Stimulated activated CD8-positive, alpha-beta memory T cell treated with anti-CD3 and anti-CD28 coated beads, Interleukin-7, amount 100 ng/mL, for 1 hour (primary cell): ENCODE results near the gene SEPTIN10.
"Not testable (repeated sequence)": the region's sequence is repeated elsewhere in the genome, so short reads cannot be mapped to it uniquely, and the experiment has no call there.

Source experiments
- DNase-seq, 2 donors: peaks; one replicate each; pipeline ENCODE4 v3.0.0-alpha.2; 2020; ENCODE audit warnings: low read depth in 2 of 2

SEPTIN10 gene

DNA sequence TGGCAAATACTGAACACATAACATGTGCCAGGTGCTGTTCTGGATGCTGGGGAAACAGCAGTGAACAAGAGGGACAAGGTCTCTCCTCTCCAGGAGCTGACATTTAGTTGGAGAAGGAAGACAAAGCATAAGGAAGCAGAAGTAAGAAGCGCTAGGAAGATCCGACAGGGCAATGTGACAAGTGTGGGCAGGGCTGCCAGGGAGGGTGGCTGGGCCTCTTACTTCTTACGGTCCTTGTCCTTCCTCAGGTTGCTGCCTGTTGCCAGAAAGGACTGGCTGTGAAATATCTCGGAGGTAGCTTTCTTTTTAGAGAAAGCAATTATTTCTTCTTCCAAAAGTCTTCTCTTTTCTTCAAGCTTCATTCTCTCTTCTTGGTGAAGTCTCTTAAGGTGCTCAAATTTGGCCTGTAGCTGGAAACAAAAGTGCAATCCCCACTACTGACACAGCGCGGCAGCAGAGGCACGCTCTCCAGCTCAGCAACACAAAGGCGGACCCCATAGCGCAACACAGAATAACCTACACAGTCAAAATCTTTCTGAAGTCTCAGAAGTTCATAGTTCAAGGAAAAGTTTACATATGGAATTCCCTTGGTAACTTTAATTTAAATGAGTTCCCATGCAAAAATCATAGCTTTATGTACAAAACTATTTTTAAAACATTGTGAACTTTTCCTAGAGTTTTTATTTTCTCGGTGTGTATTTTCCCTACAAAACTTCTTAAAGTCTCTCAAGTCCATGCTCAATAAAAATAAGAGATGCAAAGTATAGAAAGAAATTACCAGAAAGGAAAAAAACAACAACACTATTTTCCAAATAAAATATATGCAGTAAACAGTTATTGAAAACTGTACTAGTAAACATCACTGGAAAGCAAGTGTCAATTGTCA lies 67.7 kb downstream of the SEPTIN10 start:
- peak; percentile 13 to 37 for DNase-seq

DNA sequence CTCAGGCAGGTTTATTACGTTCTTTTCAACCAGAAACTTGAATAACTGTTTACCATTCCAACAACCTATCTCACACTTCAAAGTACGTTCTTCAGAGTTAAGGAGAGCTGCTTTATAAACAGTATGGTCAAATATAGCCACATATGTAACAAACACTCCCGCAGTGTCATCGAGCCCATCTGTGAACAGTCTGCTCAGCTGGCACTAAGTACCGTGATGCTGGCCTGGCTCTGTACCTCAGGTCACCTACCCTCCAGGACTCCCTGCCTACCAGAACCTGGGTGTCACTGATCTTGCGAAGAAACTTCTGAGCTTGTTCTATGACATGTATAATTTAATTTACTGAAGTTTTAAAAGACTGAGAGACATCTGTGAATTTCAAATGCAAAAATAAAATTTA lies 71.4 kb downstream of the SEPTIN10 start:
- no peak for DNase-seq

DNA sequence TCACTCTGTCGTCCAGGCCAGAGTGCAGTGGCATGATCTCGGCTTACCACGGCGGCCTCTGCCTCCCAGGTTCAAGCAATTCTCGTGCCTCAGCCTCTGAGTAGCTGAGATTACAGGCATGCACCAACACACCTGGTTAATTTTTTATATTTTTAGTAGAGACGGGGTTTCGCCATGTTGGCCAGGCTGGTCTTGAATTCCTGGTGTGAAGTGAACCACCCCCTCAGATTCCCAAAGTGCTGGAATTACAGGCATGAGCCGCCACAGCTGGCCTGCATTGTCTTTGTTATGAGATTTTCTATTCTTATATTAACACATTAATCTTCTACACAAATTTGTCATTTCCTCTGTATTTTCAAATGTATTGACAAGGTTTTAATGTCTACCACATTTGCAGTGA lies 75.2 kb downstream of the SEPTIN10 start:
- DNase-seq: no peak

DNA sequence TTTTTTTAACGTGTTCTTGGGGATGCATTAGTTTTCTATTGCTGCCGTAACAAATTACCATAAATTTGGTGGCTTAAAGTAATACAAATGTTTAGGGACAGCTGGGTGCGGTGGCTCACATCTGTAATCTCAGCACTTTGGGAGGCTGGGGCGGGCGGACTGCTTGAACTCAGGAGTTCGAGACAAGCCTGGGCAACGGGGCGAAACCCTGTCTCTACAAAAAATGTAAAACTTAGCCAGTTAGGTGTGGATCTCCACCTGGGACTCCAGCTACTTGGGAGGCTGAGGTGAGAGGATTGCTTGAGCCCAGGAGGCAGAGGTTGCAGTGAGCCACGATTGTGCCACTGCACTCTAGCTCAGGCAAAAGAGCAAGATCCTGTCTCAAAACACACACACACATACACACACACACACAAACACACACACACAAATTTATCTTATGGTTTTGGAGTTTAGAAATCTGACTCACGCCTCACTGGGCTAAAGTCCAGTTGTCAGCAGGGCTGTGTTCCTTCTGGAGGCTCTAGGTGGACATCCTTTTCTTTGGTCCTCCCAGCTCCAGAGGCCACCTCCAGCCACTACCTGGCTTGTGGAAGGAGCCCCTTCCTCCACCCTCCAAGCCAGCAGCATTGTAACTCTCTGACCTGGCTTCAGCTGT lies 76.1 kb downstream of the SEPTIN10 start:
- no peak for DNase-seq

DNA sequence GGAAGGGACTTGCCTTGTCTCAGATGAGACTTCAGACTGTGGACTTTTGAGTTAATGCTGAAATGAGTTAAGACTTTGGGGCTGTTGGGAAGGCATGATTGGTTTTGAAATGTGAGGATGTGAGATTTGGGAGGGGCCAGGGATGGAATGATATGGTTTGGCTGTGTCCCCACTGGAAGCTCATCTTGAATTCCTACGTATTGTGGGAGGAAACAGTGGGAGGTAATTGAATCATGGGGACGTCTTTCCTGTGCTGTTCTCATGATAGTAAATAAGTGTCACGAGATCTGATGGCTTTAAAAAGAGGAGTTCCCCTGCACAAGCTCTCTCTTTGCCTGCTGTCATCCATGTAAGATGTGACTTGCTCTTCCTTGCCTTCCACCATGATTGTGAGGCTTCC lies 77.2 kb downstream of the SEPTIN10 start:
- not testable (repeated sequence) for DNase-seq

DNA sequence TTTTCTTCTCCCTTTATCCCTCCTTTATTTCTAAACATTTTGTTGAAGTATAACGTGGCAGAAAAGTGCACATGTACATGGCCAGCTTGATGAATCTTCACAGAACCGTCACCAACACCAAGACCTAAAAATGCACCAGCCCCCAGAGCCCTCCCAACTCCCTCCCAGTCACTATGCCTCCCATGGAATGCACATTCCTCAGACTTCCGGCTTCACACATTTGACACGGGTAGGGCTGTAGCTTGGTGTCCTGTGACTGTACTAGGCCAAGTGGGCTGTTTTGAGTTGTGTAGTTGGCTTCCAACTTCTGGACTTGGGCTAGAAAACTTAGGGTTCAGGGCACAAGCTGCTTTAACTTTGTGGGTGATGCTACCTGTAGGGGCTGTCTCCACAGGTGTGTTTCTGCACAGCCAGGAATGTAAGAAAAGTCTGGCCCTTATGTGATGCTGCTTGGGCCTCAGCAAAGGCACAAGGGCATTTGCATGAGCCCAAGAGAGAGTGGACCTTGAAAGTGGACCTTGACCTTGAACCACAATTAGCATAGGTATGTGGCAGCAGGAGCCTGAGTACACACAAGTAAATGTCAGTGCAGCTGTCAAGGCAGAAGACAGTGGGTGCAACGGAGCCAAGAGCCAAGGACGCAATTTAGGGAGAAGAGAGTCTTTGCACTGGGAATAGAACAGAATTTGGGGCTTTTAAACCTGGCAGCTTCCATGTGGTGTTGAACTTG lies 78.4 kb downstream of the SEPTIN10 start:
- DNase-seq: no peak

DNA sequence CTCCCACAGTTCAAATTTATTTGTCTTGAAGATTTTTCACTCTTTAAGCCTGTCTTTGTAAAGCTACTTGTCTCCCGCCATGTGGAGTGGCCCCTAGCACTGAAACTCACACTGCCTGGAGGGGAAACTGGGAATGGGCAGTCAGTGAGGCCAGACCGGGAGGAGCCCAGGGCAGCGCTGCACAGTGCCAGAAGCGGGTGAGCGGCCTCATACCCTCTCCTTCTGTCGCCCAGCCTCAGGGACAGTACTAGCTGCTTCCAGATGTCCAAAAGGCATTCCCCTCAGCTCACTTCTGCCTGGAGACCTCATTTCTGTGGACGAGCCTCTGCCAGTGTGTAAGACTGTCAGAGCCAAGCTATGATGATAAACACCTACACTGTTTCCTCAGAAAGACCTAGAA lies 79.9 kb downstream of the SEPTIN10 start:
- no peak for DNase-seq

DNA sequence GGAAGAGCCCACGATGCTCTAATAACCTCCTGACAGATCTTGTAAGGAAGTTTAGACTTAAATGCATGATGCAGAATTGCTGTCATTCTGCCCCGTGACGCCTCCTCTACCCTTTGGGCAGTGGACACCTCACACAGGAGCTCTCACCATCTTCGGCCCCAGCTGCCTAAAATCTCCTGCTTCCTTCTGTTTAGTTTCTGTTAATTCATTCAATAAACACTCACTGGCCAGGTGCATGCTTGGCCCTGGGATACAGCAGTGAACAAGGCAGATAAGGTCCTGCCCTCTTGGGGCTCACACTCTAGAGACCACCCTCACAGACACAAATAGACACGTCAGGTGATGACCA lies 81.1 kb downstream of the SEPTIN10 start:
- DNase-seq: no peak

DNA sequence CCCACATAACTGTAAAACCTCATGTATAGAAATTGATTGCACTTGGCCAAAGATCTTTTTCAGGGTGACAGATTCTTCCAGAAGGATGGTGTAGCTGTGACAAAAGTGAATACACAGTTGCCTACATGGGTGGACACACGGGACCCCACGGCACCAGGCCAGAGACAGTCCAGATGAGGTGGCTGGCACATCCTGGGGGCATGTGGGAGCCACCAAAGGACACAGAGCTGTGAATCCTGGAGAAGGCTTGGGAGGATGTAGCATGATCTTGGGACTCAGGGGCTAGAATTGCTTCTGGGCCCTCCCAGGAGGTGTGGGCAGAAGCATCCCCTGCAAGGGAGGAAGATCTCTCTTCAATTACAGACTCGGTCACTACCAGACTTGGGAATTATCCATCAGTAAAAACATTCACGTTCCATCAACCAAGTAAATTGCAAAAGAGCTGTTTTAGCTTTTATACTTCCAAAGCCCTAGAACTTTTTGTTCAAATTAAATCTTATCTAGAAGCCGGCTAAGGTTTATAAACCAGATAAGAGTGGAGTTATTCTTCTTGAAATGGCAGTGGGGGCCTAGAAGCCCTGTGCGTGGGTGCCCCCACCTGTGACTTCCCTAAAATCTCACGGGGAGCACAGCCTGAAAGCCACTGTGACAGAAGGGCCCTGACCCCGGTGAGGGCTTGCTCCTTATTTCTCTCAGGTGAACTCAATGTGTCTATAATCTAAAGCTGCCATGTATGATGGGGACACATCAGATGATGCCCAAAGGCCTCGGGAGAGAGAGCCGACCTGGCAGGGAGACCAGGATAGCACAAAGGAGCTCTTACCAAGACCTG lies 81.7 kb downstream of the SEPTIN10 start:
- DNase-seq: no peak

DNA sequence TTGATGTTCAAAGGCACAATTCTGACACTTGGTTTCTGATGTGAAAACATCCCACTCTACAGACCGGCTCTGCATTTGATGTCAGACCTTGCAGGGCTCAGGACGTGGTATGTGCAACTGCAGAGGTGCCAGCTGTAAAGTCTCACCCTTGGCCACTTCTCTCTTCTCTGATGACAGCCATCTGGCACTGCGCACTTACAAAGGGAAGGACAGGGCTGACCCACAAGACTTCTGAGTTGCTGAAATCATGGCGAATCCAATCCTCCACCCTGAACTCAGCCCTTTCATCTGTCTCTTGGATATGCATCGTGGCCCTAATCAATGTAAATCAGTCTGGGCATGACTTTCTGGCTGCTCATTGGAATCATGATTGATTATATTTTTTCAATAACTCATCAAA lies 82.5 kb downstream of the SEPTIN10 start:
- no peak for DNase-seq

DNA sequence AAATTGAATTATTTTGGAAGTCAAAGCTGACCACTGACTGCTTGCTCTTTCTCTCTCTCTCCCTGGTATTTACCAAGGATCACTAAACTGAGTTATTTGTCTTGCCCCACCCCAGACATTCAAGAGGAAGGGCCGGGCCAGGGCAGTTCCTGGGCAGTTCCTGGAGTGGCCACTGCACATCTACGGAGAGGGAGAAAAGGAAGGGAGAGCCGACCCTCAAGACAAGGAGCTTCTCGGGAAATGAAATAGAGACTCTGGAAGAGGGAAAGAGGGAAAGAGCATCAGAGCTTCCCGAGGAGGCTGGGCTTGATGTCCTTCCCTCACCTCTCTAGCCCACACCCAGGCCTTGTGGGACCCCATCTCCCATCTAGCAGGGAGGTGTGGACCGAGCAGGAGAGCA lies 83.1 kb downstream of the SEPTIN10 start:
- no peak for DNase-seq

DNA sequence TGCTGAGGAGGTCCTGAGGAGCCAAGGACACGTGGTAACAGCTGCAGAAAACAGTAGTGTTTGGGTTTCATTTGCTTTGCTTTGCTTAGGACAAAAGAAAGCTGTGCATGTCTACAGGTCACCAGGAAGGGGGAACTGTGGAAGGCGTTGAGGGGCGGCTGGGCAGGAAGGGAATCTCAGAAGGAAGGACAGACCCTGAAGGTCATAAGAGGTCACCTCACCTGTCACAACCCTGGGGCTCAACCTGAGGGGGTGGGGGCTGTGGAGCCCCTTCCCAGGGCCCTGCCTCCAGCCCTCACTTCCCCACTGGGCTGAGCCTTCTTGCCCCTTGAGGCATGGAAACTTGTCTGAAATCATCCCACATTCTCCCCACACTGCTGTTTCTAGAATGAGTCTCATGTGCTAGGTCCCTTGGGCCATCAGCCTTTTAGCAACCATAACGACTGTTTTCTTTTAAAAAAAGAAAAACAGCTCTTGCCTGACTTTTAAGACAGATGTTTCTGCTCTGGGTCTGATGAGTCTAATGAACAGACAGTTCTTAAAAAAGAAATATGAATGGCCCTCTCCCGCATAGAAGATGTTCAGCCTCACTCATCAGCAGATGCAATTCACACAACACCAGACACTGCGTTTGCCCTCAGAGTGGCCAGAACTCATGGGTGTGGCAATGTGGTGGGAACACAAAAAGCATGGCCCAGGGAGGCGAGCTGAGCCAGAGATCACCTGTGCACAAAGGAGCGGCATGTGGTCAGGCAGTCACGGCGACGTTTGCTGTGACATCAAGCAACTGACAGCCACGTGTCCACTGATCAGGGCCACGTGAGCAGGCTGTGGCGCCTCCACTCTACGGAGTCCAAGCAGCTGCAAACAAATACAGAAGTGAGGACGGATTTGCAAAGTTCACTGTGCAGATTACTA lies 84.0 kb downstream of the SEPTIN10 start:
- no peak for DNase-seq

DNA sequence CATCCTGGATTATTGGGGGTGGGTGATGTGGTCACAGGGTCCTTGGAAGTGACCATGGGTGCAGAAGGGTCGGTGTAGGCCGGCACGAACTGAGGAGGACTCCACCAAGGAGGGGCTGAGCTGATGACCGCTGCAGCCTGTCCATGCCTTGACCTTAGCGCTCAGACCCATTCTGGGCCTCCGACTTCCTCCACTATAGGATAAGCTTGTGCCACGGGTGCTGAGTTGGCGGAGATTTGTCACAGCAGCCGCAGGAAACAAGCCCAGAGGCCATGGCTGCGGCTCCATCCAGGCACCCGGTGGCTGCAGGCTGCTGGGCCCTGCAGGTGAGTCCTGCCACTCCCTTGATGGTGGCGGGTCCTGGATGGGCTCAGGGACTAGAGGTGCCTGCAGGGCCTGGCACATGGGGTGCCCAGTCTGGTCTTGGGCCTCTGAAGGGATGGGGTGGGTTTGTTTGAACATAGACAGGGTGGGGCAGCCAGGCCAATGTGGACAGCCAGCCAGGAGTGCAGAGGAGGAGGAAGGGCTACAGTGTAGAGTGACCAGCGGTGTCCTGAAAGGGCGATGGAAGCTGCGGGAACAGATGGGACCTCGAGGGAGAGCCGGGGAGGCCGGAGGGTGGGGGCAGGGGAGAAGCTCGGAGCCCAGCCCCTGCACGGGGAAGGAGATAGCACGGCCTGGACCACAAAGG lies 84.8 kb downstream of the SEPTIN10 start:
- no peak for DNase-seq

DNA sequence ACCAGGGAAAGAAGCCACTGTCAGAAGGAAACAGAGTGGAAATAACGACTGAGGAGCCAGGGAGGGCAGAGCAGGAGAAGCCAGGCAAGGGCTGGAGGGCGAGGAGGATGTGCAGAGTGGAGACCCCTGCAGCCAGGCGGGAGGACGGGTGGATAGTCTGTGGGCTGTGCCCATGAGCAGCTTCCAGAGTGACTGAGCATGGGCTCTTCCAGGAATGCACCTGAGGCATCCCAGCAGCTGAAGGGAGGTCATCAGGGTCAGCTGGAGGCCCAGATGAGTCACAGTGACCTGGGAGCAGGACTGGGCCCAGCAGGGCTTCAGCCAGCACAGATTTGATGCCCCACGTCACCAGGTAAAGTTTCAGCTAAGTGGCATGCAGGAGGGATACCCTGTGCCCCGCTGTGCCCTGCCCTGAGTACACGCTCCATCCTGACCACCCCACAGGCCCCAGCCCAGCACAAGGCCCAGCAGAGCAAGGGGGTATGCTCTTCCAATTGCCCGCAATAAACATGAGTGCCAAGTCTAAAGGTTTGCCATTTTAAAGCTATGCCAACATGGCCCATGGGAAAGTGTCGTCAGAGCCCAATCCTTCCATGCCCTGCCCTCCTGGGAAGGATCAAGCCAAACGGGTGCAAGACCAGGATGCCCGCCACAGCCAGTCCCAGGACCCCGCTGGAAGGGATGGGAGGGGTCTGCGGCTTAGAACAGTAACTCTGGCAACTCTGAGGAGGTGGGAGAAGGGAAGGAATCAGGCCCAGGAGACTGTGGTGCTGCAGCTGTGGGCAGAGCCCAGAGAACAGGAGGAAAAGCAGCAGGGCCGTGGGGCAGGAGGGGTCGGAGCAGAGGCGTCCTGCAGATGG lies 85.7 kb downstream of the SEPTIN10 start:
- no peak for DNase-seq

DNA sequence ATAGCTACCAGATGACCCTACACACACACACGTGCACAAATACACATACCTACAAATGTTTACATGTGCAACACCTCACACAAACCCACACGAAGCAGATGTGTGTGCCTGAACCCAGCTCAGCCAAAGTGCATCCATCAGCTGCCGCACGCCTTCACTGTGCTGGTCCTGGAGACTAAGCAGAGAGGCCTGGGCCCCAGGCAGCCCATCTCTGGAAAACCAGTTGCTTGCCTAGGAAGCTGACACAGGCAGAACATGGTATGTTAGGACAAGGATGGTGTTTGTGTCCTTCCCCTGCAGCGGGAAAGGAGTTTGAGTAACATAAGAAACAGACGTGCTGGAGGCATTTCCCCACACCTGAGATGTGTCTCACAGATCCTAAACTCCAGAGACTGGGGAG lies 86.7 kb downstream of the SEPTIN10 start:
- DNase-seq: no peak

DNA sequence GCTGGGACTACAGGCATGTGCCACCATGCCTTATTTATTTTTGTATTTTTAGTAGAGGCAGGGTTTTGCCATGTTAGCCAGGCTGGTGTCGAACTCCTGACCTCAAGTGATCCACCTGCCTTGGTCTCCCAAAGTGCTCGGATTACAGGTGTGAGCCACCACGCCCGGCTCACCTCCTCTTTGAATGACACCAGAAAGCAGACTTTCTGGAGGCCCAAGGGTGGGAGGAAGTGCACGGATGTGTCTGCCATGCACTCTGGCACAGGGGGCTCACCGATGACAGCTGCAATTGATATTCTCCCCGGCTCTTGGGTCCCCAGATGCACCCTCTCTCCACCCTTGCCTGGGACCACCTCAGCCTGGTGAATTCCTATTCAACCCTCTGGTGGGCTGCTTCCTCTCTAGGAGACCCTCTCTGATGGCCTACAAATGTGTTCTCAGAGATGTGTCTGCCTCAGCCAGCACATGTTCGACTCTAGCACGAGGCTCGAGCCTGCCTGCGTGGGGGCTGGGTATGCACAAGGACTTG lies 87.3 kb downstream of the SEPTIN10 start:
- DNase-seq: no peak

DNA sequence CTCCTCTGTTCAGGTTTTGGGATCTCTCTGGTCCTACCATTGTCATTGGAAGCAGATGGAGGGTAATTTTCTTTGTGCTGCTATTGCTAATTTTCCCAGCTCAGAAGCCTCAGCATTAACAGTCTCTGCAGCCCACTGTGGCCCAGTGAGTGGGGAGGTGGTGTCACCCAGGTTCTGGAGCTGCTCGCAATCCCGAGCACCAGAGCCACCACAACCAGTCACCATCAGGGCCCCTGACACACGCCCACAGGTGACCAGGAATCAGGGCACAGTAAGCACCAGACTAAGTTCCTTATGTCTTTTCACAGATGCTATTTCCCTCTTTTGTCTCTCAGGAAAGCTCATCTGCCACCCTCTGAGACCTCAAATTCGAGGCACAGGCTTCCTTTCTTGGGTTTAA lies 87.9 kb downstream of the SEPTIN10 start:
- no peak for DNase-seq

DNA sequence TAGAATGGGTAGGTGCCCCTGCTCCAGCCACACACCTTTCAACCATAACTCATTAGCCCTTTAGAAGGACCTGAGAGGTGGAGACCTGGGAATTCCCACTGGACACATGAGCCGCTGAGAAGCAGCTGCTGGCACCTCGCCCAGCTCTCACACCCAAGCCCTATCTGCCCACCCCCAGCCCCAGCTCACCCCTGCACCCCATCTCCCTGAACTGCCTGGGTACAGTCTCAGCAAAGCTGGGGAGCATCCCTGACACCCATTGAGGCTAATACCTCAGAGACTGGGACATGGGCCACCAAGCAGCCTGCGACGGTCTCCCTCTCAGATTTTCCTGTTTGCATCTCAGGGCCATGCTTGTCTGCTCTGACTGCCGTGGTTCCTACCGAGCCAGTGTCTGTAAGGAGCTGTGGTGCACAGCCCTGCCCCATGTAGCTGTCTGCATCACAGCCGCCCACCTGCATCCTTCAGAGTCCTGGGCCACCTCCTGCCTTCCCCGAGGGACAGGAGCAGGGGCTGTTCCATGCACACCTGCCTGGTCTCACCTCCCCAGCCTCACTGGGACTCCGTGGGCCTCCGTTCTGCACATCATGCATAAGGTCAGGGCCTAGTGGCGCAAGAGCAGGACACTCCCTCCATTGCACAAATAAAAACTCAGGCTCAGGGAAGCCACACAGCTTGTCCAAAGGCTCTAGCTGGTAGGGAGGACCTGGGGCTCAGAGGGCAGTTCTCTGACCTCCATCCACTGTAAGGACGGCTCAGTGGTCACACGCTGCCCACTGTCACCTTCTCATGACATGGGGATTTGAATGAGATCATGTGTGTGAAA lies 90.0 kb downstream of the SEPTIN10 start:
- no peak for DNase-seq
